ENCODE results near the gene FBXO40. TPM values are rescaled to one million over a fixed set of nuclear protein-coding genes. Genes with fewer than 3 reads are reported as not detected.

FBXO40 gene
- total RNA-seq, 1 experiment from 2014 or later, result not detected

GRCh38 chr3:121637922-121638321, 44.7 kb downstream of the FBXO40 start:
- Histone ChIP-seq H3K4me3 (ENCODE audit: low read depth, low read length, poor library complexity, severe bottlenecking) (no peak overlapping the region), H3K27me3 (replicated peaks; ENCODE audit: insufficient read depth, low read depth, low read length, poor library complexity) (no peaks in the 10 kb centered on the region), H3K9me3 (ENCODE audit: low read depth, low read length, poor library complexity, severe bottlenecking) (no peaks in the 10 kb centered on the region), H3K4me1 (ENCODE audit: insufficient read depth, low read length, poor library complexity, severe bottlenecking) (no peaks in the 10 kb centered on the region), H3K36me3 (ENCODE audit: insufficient read depth, low read length, poor library complexity, severe bottlenecking) (peaks cover 23% of the 10 kb centered on the region), H3K27ac (ENCODE audit: low read depth, low read length, poor library complexity, severe bottlenecking) (no peak overlapping the region)
- BruUV-seq (replicated peaks), result no TSS peak
- DNase-seq (ENCODE audit: low spot score), result no peak
- POLR2A ChIA-PET (ENCODE audit: low non-redundant PET), result no interaction called here
- CTCF ChIA-PET, result no interaction called here
- TF ChIP-seq EZH2 (IDR thresholded peaks at IDR 0.05; ENCODE audit: borderline replicate concordance, low read depth, low read length, poor library complexity, severe bottlenecking), result no peak
- TF ChIP-seq, protein P1, sequence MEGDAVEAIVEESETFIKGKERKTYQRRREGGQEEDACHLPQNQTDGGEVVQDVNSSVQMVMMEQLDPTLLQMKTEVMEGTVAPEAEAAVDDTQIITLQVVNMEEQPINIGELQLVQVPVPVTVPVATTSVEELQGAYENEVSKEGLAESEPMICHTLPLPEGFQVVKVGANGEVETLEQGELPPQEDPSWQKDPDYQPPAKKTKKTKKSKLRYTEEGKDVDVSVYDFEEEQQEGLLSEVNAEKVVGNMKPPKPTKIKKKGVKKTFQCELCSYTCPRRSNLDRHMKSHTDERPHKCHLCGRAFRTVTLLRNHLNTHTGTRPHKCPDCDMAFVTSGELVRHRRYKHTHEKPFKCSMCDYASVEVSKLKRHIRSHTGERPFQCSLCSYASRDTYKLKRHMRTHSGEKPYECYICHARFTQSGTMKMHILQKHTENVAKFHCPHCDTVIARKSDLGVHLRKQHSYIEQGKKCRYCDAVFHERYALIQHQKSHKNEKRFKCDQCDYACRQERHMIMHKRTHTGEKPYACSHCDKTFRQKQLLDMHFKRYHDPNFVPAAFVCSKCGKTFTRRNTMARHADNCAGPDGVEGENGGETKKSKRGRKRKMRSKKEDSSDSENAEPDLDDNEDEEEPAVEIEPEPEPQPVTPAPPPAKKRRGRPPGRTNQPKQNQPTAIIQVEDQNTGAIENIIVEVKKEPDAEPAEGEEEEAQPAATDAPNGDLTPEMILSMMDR (conservative IDR thresholded peaks at IDR 0.05; ENCODE audit: low read depth, low read length), result no peak
- intact Hi-C loops (cut with micrococcal nuclease; ENCODE audit: unreplicated experiment), result no loop called here

GRCh38 chr3:121641127-121641526, 47.9 kb downstream of the FBXO40 start:
- Histone ChIP-seq H3K9me3 (ENCODE audit: low read depth, low read length, poor library complexity, severe bottlenecking) (no peaks in the 10 kb centered on the region), H3K4me1 (ENCODE audit: insufficient read depth, low read length, poor library complexity, severe bottlenecking) (no peaks in the 10 kb centered on the region), H3K27me3 (replicated peaks; ENCODE audit: insufficient read depth, low read depth, low read length, poor library complexity) (no peaks in the 10 kb centered on the region), H3K27ac (ENCODE audit: low read depth, low read length, poor library complexity, severe bottlenecking) (no peak overlapping the region), H3K36me3 (ENCODE audit: insufficient read depth, low read length, poor library complexity, severe bottlenecking) (peaks cover 42% of the 10 kb centered on the region), H3K4me3 (ENCODE audit: low read depth, low read length, poor library complexity, severe bottlenecking) (no peak overlapping the region)
- no peak for DNase-seq (ENCODE audit: low spot score)
- CTCF ChIA-PET, result no interaction called here
- POLR2A ChIA-PET (ENCODE audit: low non-redundant PET), result no interaction called here
- intact Hi-C loops (cut with micrococcal nuclease; ENCODE audit: unreplicated experiment), result no loop called here
- TF ChIP-seq, protein P1 (conservative IDR thresholded peaks at IDR 0.05; ENCODE audit: low read depth, low read length), result no peak
- no peak for TF ChIP-seq EZH2 (IDR thresholded peaks at IDR 0.05; ENCODE audit: borderline replicate concordance, low read depth, low read length, poor library complexity, severe bottlenecking)
- no TSS peak for BruUV-seq (replicated peaks)

GRCh38 chr3:121642601-121643314, 49.6 kb downstream of the FBXO40 start:
- Histone ChIP-seq H3K4me3 (ENCODE audit: low read depth, low read length, poor library complexity, severe bottlenecking) (no peak overlapping the region), H3K36me3 (ENCODE audit: insufficient read depth, low read length, poor library complexity, severe bottlenecking) (peaks cover 42% of the 10 kb centered on the region), H3K9me3 (ENCODE audit: low read depth, low read length, poor library complexity, severe bottlenecking) (no peaks in the 10 kb centered on the region), H3K4me1 (ENCODE audit: insufficient read depth, low read length, poor library complexity, severe bottlenecking) (no peaks in the 10 kb centered on the region), H3K27me3 (replicated peaks; ENCODE audit: insufficient read depth, low read depth, low read length, poor library complexity) (no peaks in the 10 kb centered on the region), H3K27ac (ENCODE audit: low read depth, low read length, poor library complexity, severe bottlenecking) (no peak overlapping the region)
- POLR2A ChIA-PET (ENCODE audit: low non-redundant PET), result no interaction called here
- DNase-seq (ENCODE audit: low spot score), result no peak
- intact Hi-C loops (cut with micrococcal nuclease; ENCODE audit: unreplicated experiment), result no loop called here
- CTCF ChIA-PET, result no interaction called here
- BruUV-seq (replicated peaks), result no TSS peak
- TF ChIP-seq, protein P1 (conservative IDR thresholded peaks at IDR 0.05; ENCODE audit: low read depth, low read length), result no peak
- TF ChIP-seq EZH2 (IDR thresholded peaks at IDR 0.05; ENCODE audit: borderline replicate concordance, low read depth, low read length, poor library complexity, severe bottlenecking), result no peak
